NOMO-1 treated with dmso at 0.1 percent for 144 hours (cell line): ENCODE data around the gene CCDC117.
"Not testable (repeated sequence)": the region's sequence is repeated elsewhere in the genome, so short reads cannot be mapped to it uniquely, and the experiment has no call there.

ENCODE experiments used
- DNase-seq: peaks from one replicate; lab custom pipeline; 2025; ENCODE audit not compliant: unreplicated experiment; lab: John Stamatoyannopoulos, UW

The CCDC117 gene

DNA sequence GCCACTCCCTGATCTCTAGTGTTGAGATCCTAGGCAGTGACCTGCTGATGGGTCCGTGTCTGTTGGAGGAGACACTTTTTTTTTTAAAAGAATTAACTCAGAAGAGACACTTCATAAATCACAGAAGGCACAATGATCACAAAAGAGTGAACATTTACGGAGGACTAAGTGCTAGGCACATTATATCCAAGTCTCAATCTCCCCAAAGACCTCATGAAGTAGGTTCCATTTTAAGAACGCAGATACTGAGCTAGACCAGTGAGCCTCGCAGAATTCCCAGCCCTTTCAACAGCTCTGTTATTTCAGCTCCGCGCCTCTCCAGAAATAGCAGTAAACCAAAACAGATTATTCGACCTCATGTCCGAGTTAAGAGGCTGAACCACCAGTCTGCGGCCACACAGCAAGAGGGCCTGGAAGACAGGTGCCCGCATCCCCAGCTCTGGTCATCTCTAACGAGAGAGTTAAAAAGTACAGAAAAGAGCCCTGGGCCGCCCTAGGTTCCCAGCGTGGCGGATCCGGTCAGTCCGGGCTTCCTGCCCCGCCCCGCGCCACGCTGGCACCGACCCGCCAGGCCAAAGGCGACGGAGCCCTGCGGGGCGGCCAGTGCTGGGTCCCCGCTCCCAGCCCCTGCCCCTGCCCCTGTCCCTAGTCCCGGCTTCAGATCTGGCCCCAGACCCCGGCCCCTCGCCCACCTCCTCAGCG is 27.3 kb downstream of the CCDC117 start:
- no peak for DNase-seq

DNA sequence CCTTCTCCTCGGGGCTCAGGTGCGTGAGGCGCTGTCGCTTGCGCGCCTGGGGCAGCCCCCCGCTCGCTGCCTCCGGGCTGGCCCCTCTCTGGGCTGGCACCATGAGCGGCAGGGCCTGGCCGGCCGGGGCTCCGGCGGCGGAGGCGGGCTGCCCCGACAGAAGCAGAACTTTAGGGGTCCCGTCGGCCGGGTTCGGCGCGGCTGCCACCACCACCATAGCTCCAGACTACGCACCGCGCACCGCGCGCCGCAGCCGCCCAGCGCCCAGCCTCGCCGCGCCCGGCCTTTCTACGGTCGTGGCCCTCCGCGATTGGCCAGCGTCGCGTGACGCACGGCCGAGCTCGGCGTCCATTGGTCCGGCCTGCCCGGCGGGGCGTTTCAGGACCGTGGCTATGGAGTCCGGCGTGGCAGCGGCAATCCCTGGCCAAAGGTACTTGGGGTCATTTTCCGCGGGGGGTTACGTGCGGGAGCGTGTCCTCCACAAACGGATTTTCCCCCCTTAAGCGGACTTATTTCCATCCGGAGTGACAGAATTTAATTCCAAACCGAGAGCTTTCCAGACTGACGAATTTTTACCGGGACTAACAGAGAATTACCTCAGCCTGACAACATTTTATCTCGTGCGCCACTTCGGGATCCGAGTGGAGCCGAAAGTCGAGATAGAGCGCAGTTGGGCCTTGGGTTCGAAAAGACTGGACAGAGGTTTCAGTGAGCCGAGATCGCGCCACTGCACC is 28.0 kb downstream of the CCDC117 start, which contains the start of gene XBP1:
Gene XBP1 (minus strand): TSS at position 262 of the 734 bp plus-strand sequence.
- peak; percentile 87 for DNase-seq

DNA sequence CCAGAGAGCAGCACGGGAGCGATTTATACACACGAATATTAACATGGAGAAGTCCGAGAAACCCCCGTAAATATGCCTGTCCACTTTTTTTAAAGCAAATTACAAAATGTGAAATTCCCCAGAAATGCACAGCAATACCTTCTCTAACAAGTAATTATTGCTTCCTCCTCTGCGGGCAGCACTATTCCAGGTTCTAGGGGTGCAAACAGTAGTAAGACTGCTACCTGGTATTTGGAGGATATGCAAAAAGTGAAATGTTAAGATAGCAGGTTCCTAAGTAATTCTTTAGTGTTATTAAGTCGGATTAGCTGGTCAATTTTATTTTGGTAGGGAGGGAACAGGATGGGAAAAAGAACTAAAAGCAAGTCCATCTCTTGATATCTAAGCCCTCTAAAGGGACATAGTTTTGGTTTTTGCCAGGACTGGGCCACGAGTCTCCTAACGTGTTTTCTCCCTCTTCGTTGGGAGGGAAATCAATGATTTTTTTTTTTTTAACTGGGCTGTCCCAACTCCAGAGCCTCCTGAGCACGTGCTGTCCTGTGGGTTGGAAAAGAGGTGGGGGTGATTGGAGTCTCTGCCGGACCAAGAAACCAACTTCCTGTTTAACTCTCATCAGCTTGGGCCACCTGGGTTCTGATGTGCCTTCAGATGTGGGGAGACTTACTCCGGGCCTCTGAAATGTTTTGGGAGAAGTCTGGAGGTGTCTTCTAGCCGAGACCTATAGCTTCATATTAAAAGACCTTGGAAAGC is 29.5 kb downstream of the CCDC117 start:
- DNase-seq = no peak

DNA sequence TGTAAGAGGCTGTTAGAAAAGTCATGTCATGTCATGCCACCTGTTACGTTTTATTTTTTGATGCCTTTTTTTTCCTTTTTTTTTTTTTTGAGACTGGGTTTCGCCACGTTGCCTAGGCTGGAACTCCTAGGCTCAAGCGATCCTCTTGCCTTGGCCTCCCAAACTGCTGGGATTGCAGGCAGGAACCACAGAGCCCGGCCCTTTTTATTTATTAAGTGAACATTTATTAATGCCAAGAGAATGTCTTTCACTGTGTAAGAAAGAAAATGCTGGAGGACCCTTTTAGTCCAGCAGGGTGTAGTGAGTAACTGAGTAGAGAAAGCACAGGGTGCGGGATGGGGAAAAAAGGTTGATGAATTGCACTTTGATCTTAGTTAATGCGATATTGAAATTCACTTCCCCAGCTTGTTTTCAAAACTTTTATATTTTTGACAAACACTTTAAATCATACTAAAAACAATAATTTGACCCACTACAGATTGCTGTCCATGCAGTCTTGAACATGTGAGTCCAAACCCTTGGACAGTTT is 30.2 kb downstream of the CCDC117 start:
- DNase-seq = no peak

GRCh38 chr22:28805426-28805825 is 32.9 kb downstream of the CCDC117 start:
- DNase-seq = not testable (repeated sequence)

- DNase-seq = no peak
Observed at GRCh38 chr22:28808716-28809355, 36.3 kb downstream of the CCDC117 start.

- peak; percentile 76 for DNase-seq
Observed at GRCh38 chr22:28810821-28811491, 38.5 kb downstream of the CCDC117 start.

GRCh38 chr22:28812516-28812915 is 40.0 kb downstream of the CCDC117 start:
- no peak for DNase-seq

- DNase-seq = peak; percentile 70
Observed at GRCh38 chr22:28813772-28814518, 41.5 kb downstream of the CCDC117 start.

DNA sequence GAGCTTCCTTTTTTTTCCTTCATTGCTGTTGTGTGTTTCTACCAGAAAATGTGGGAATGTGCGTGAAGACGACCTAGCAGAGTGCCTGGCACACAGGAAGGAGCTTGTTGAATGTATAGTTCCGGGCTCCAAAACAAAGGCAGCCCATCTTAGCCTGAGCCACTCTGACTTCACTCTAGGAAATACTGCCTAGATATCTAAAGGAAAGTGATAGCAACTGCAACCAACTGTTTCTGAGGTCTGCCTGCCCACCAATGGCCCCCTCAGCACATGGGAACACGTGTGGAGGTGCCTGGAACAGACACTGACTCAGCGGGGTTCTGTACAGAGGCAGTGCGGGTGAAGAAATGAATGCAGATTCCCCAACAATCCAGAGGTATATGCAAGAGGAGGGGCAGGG is 42.6 kb downstream of the CCDC117 start:
- DNase-seq = no peak

- DNase-seq = no peak
Observed at GRCh38 chr22:28815729-28816128, 43.2 kb downstream of the CCDC117 start.

DNA sequence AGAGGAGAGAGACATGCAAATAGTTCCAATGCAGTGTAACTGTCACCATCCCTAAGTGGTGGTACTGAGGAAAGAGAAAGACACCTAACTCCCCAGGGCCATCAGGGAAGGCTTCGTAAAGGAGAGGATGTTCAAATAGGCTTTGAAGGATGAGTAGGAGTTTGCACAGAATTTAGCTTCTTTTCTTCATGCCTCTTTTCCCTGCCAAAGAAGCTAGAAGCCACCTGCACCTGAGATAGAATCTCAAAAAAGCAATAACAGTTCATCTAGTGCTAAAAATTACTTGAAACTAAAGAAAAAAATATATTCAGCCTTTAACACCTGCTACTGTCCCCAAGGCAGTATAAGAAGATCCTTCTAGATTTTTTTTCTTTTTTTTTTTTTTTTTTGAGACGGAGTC is 44.6 kb downstream of the CCDC117 start:
- DNase-seq = no peak

DNA sequence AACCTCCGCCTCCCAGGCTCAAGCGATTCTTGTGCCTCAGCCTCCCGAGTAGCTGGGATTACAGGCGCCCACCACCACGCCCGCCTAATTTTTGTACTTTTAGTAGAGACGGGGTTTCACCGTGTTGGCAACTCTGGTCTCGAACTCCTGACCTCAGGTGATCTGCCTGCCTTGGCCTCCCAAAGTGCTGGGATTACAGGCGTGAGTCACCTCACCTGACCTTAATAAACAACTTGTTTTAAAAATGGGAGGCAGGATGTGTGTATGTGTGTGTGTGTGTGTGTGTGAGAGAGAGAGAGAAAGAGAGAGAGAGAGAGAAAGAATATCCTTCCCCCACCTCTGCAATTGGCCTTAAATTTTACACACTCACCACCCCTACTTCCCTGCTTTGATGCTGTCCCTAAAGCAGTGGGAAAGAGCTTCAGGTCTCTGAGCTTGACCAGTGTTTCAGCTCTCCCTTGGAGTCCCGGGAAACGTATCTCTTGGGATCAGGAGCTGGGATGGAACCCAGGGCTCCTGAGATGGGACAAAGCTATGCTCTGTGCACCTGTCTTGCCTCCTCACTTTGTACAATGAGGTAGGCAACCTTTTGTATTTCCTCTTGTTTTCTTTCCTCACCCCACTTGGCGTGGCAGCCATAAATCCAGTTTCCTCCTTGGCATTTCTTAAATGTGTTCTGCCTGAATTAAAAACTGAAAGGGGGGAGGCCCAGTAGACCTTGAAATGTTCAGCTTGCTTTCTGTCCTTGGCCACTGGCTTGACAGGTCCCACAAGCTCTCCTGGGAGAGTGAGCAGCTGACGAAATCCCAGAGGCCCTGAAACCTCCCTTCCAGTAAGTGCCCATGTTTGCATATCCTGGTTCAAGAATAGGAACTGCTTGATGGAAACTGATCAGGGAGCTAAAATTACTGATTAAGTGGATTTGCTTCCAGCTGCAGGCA is 45.7 kb downstream of the CCDC117 start:
- no peak for DNase-seq

DNA sequence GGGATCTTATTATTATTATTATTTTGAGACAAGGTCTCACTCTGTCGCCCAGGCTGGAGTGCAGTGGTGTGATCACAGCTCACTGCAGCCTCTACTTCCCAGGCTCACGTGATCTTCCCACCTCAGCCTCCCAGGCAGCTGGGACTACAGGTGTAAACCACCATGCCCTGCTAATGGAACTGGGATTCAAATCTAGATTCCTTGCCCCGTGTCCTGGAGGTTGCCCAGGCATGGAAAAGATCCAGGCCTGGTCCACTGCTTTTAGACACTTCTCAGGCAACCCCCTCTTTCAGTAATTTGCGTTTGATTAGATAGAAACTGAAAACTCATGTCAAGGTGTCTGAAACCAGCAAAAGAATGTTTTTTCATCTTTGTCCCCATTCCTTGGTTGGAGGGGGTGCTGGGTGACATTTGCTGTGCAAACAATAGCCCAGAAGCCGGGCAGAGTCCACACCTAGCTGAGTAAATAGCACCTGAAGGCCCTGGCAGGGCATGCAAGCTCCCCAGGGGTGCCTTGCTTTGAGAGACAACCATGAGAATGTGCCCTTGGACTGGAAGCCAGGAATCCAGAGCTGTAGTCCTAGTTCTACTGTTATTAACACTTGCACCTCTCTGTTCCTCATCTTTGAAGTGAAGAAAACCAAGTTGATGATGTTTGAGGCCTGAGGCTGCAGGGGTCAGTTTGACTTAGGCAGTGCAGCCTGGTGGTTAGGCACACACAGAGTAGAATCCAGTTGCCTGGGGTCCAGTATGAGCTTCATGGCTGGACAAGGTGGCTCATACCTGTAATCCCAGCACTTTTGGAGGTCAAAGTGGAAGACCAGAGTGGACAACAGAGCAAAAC is 47.0 kb downstream of the CCDC117 start:
- DNase-seq = no peak

DNA sequence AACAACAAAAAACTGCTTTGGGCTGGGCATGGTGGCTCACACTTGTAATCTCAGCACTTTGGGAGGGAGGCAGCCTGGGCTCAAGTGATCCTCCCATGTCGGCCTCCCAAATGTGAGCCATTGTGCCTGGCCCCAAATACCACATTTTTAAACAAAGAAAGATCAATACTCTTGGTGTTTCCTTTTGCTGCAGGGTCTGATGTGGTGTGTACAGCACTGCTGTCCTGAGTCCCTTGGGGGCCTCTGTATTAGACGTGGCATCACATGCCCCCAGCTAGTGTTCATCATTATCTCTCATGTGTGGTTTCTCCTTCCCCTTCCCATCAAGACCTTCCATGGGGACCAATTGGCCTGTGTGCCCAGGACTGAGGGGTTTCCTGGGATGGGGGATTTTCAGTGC is 48.4 kb downstream of the CCDC117 start:
- no peak for DNase-seq

DNA sequence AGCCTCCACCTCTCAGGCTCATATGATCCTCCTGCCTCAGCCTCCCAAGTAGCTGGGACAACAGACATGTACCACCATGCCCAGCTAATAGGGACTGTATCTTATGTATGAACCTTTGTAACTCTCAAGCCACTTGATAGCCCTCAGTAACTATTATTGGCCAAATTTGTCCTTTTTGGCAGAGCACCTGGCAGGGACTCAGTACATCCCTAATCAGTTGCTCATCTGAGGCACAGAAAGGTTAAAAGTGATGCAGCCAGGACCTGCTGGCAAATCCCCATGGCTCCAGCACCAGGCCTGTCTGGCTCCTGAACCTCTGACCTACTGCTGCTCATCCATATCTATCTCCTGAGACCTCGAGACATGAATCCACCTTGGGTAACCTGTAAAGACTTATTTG is 49.0 kb downstream of the CCDC117 start:
- no peak for DNase-seq

DNA sequence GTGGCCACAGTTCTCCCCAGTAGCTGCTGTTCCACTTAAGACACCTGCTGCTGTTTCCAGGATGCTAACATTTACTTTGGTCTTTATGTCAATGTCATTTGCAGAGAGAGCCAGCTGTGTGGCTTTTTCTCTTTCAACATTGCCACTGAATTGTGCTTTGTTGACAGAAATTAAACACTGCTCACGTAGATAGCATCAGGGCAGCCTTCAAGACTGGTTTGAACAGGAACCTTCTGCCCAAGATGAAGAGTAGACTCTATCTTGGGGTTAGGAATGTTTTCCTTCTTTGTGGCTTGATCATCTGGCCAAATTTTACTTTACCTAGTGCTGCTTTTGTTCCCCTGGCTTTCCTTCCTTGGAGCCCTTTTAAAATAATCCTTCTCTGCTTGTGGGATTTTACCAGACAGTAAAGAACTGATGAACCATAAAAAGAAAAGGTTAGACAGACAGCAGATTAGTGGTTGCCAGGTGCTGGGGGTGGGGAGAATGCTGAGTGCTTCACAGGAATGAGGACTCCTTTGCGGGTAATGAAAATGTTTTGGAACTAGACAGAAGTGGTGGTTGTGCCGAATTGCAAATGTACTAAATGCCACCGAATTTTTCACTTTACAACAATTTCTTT is 50.5 kb downstream of the CCDC117 start:
- no peak for DNase-seq
